Measurements from ENCODE around the gene DMRT2.

DMRT2 gene

DNA sequence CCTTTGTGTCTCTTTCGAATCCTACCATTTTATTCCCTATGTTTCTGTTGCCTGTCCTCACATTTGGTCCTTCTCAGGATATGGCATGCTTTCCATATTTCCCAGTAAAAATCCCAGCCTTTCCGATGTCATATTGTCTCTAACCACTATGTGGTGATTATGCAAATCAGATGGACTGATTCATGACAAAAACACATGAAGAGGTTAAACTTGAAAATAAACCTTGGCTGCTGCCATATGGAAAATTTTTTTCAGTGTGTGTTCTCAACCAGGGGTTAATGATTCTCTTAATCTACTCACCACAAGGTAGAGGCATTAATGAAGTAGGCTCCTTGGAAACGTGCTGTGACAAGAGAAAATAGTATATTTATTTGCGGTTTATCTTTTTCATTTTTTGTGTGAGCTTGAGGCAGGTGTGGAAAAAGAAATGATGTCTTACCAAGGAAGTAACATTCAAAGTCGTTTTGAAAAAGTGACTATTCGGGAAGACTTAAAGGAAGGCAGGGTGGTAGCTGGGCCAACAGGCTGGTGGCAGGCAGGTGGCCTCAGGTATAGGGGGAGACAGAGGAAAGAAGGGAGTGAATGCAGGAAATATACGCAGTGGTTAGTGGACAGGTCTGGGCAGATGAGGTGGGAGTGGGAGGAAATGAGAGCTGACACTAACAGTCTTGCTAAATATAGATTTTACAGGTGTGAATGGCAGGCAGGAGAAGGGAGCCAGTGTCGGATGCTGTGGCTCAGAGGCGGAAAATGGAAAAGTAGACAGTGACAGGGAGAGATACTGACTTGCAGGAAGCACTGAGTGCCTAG, 46.2 kb downstream of the DMRT2 start:
- DNase-seq (ENCODE audit: low spot score), result no peak

DNA sequence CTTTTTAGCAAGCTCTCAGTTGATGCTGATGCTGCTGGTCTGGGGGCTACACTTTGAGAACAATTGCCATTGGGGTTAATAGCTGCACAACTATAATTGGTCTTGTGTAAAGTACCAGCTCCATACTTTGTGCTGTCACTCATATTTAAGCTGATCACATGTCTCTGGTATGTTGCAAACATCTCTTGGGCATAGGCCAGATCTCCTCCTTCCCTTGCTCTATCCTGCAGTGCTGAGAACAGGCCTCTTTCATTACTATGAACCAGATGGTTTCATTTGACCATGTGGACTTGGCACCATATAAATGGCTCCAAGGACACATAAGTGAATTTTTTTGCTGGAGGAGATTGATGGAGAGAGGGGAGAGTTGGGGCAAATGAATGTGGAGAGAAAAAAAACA, 48.4 kb downstream of the DMRT2 start:
- no peak for DNase-seq (ENCODE audit: low spot score)

DNA sequence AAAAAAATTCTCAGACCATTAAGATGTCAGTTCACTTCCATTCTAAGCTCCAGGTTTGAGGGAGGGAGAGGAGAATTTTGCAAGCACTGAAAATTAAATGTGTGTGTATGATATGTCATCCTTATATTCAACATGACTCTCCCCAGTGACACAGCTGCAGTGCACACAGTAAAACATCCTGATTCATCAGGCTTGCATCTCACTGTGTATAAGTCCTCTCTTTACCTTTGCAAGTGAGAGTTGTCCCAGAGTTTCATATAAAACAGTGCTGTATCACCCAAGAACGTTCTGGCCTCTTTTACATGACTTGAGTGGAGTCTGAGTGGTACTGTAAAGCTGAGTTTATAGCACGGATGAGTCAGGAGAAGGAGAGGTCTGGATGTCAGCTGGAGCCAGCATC, 50.0 kb downstream of the DMRT2 start:
- no peak for DNase-seq (ENCODE audit: low spot score)

DNA sequence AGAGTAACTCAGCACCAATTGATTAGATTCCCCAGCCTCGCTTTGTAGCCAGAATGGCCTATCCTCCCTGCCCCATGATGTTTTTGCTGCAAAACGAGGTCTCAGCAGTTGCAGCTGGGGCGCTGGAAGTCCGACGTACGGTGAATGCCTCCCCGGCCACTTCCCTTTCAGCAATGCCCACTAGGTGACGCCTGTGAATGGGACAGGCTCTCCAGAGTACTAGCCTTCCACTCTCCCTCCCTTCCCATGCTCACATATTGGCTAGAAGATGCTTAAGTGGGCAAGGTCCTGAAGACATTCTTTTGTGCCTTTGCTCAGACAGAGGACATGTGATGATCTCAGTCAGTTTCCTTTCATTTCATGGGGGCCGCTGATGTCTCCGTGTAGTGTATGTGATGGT, 50.8 kb downstream of the DMRT2 start:
- DNase-seq (ENCODE audit: low spot score), result peak; percentile 33

DNA sequence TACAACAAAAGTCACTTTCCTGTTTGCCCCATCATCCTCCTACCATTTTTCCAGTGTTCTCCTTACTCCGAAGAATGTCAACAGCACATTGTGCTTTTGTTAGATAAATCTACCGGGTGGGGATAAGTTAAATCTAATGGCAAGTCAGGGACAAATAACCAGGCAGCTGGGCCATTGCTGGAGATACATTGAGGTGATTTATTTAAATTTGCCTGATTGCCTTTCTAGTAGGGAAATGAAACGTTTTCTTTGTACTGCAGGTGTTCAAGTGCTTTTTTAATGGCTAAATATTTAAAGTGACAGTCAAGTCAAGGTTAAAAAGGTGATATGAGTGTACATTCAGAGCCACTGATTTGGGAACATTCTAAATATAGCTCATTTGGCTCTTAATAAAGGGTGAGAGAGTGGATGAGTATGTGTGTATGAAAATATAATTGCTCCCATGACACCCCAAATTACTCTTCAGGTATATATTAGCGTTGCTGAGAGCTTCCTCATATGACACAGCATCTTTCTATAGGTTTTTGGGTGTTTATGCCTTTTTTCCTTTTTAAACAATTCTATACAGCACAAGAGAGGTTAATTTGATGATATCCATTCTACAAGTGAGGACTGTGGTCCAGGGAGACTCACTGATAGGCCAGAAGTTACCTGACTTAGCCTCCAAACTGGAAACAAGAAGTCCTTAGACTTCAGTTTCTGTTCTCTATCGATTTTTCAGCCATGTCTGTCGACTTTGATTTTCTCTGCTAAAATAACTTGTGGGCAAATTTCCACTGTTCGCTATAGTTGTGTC, 51.9 kb downstream of the DMRT2 start:
- no peak for DNase-seq (ENCODE audit: low spot score)

DNA sequence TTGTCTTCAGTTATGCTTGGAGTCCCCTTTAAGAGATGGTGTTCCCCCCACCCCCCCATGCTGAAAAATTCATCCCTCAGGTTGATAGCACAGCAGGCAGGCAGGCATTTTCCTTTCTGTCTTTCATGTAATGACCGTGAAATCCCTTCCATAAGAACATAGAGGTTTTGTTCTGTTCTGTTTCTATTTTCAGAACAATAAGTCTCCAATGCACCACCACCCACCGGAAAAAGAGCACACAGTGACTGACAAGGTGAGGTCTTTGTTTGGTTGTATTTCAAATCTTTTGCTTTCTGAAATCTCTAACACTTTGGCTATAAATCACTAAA, 52.4 kb downstream of the DMRT2 start:
- no peak for DNase-seq (ENCODE audit: low spot score)

Measured in AG08396 (cell line).